K562 (cell line): ENCODE results near the gene ARHGAP30. TPM values are rescaled to one million over a fixed set of nuclear protein-coding genes. Genes with fewer than 3 reads are reported as not detected.

ENCODE experiments used
- ATAC-seq: fragments of 200-7000 bp; cut with Tn5 transposase; 3 replicates; pipeline ENCODE4 v1.9.1; 2020; ENCODE audit warnings: moderate library complexity
- BruUV-seq: library from RNA; stranded (reverse); fragments of 400-500 nt; replicated peaks from 2 replicates; lab custom pipeline; 2021; lab: Mats Ljungman, UMichigan
- CTCF ChIA-PET: fragments of 300-600 bp; formaldehyde crosslinking; extraction: SDS; loops from one replicate; lab custom pipeline; 2021; ENCODE audit warnings: low intra/inter-chr PET ratio; lab: Yijun Ruan, JAX
- POLR2A ChIA-PET: fragments of 300-600, 350-650 bp; sonication (Branson Sonifier 250); formaldehyde crosslinking; extraction: SDS; loops from one replicate; lab custom pipeline; 2021; ENCODE audit warnings: antibody characterized with exemption, inconsistent platforms; lab: Yijun Ruan, JAX
- DNase-seq, 4 experiments: peaks; one replicate each; pipeline versions ENCODE4 v3.0.0 to v3.0.0-alpha.2; 2011 to 2018; ENCODE audit warnings: low spot score in 3 of 4, mixed read lengths in 3 of 4; ENCODE audit errors: extremely low read depth in 1 of 4
- FAIRE-seq: peaks from 2 replicates; lab custom pipeline; 2011; peaks lifted over from hg19 to GRCh38; lab: Jason Lieb, UNC
- H2AFZ ChIP-seq: 2 replicates; pipeline ENCODE4 v1.6.0; 2011; ENCODE audit warnings: low read depth, low read length, control low read depth, inconsistent platforms
- H3K27ac ChIP-seq: fragments of 200-600 bp; 3 replicates; pipeline ENCODE4 v1.8.0; 2011; ENCODE audit warnings: low read depth, mild to moderate bottlenecking, control low read depth, inconsistent platforms, low read length, moderate library complexity, mixed read lengths; ENCODE audit errors: extremely low read depth
- H3K27me3 ChIP-seq, 2 experiments: fragments of 300-600 bp in 1 of 2; 2 replicates in 1 of 2; 3 replicates in 1 of 2; pipeline versions ENCODE4 v1.6.0 to v1.8.0; 2011; ENCODE audit warnings: inconsistent platforms in 2 of 2, low read length in 2 of 2, mild to moderate bottlenecking in 1 of 2, mixed read lengths in 1 of 2, moderate library complexity in 1 of 2; ENCODE audit not compliant: control insufficient read depth in 2 of 2, insufficient read depth in 2 of 2
- H3K36me3 ChIP-seq: fragments of 300-600 bp; 3 replicates; pipeline ENCODE4 v1.8.0; 2011; ENCODE audit warnings: mild to moderate bottlenecking, low read length, inconsistent platforms; ENCODE audit not compliant: control insufficient read depth, insufficient read depth
- H3K4me1 ChIP-seq, 2 experiments: fragments of 200-600 bp in 1 of 2; replicated peaks in 1 of 2; 2 replicates in 1 of 2; 3 replicates in 1 of 2; pipeline versions ENCODE4 v1.5.1 to v1.8.0; 2011; ENCODE audit warnings: inconsistent platforms in 2 of 2, low read length in 2 of 2, mild to moderate bottlenecking in 1 of 2, mixed read lengths in 1 of 2, moderate library complexity in 1 of 2; ENCODE audit not compliant: control insufficient read depth in 2 of 2, insufficient read depth in 2 of 2
- H3K4me2 ChIP-seq: 2 replicates; pipeline ENCODE4 v1.6.1; 2011; ENCODE audit warnings: low read length, control low read depth, inconsistent platforms, mixed read lengths; ENCODE audit not compliant: insufficient read depth
- H3K4me3 ChIP-seq: fragments of 200-600 bp; sonication (generic), shearing (Covaris generic); 2 replicates; pipeline ENCODE4 v1.5.1; 2016; ENCODE audit warnings: control low read depth, inconsistent platforms
- H3K79me2 ChIP-seq: fragments of 200-600 bp; 3 replicates; pipeline ENCODE4 v1.8.0; 2011; ENCODE audit warnings: low read length, inconsistent platforms; ENCODE audit not compliant: control insufficient read depth, insufficient read depth
- H3K9ac ChIP-seq, 2 experiments: 2 replicates each; pipeline versions ENCODE4 v1.6.0 to v1.6.1; 2011; ENCODE audit warnings: low read depth in 2 of 2, low read length in 2 of 2, control low read depth in 1 of 2, inconsistent platforms in 1 of 2, mild to moderate bottlenecking in 1 of 2, mixed read lengths in 1 of 2; ENCODE audit not compliant: insufficient read depth in 1 of 2
- H3K9me1 ChIP-seq: one replicate; pipeline ENCODE4 v1.6.0; 2011; ENCODE audit warnings: inconsistent platforms, mild to moderate bottlenecking, low read length, moderate library complexity; ENCODE audit not compliant: control insufficient read depth, insufficient read depth
- H3K9me3 ChIP-seq: replicated peaks from 2 replicates; pipeline ENCODE4 v1.5.1; 2011; ENCODE audit warnings: low read depth, low read length, inconsistent platforms; ENCODE audit not compliant: control insufficient read depth, insufficient read depth
- H4K20me1 ChIP-seq: replicated peaks from 2 replicates; pipeline ENCODE4 v1.6.1; 2011; ENCODE audit warnings: low read length, inconsistent platforms, mixed read lengths; ENCODE audit not compliant: control insufficient read depth, insufficient read depth
- ATF3 ChIP-seq, 2 experiments: fragments of 450-650 bp in 1 of 2; sonication (generic) in 1 of 2; formaldehyde crosslinking in 1 of 2; IDR thresholded peaks in 1 of 2; conservative IDR thresholded peaks in 1 of 2; 2 replicates each; pipeline versions ENCODE4 v1.6.1 to v1.8.1; 2016 to 2023; ENCODE audit warnings: mild to moderate bottlenecking in 2 of 2, moderate library complexity in 2 of 2, inconsistent platforms in 1 of 2, missing genetic modification reagents in 1 of 2
- CEBPG ChIP-seq, 3 experiments: fragments of 200-800 bp in 1 of 3; sonication (Bioruptor generic) in 1 of 3; sonication (generic) in 1 of 3; formaldehyde crosslinking in 1 of 3; IDR thresholded peaks in 2 of 3; conservative IDR thresholded peaks in 1 of 3; 2 replicates each; pipeline versions ENCODE4 v1.6.1 to v1.8.0; 2016 to 2022; ENCODE audit warnings: missing compliant biosample characterization in 2 of 3, missing genetic modification characterization in 2 of 3, mild to moderate bottlenecking in 1 of 3, missing genetic modification reagents in 1 of 3
- GTF2E2 ChIP-seq: fragments of 200-800 bp; sonication (Bioruptor generic); IDR thresholded peaks from 2 replicates; pipeline ENCODE4 v1.6.1; 2016; ENCODE audit warnings: missing genetic modification characterization, missing compliant biosample characterization
- NCOA6 ChIP-seq: fragments of 450-650 bp; IDR thresholded peaks from 2 replicates; pipeline ENCODE4 v1.6.1; 2017; ENCODE audit warnings: mild to moderate bottlenecking
- PCBP2 ChIP-seq: fragments of 200-400 bp; formaldehyde crosslinking; IDR thresholded peaks from 2 replicates; pipeline ENCODE4 v1.6.1; 2018; ENCODE audit warnings: low read length, low read depth, mild to moderate bottlenecking, moderate library complexity; ENCODE audit not compliant: poor library complexity, severe bottlenecking
- TAL1 ChIP-seq: fragments of 450-650 bp; IDR thresholded peaks from 2 replicates; pipeline ENCODE4 v1.6.1; 2016; ENCODE audit warnings: mild to moderate bottlenecking
- UBTF ChIP-seq, 2 experiments: IDR thresholded peaks; 2 replicates each; pipeline ENCODE4 v1.6.1; 2012; ENCODE audit warnings: improper control_type of control experiment in 2 of 2, low read depth in 2 of 2, low read length in 2 of 2, borderline replicate concordance in 1 of 2
- ZNF217 ChIP-seq: sonication (generic); formaldehyde crosslinking; IDR thresholded peaks from 2 replicates; pipeline ENCODE4 v1.8.0; 2022; ENCODE audit warnings: mild to moderate bottlenecking, missing genetic modification reagents
- ZNF347 ChIP-seq: fragments of 450-650 bp; formaldehyde crosslinking; IDR thresholded peaks from 2 replicates; pipeline ENCODE4 v1.4.0; 2020; ENCODE audit warnings: low read depth, mild to moderate bottlenecking, moderate library complexity
- ZNF395 ChIP-seq: fragments of 200-800 bp; sonication (Bioruptor generic); IDR thresholded peaks from 2 replicates; pipeline ENCODE4 v1.6.1; 2017; ENCODE audit warnings: missing genetic modification characterization, missing compliant biosample characterization
- ZNF512 ChIP-seq: IDR thresholded peaks from 2 replicates; pipeline ENCODE4 v1.6.1; 2016; ENCODE audit warnings: missing genetic modification characterization, missing compliant biosample characterization
- WGBS: fragments of 100-300 bp; shearing (Covaris generic); methylation state at CpG from one replicate; pipeline ENCODE4 v1.1.6; 2016; ENCODE audit warnings: low coverage, mixed read lengths; ENCODE audit not compliant: insufficient coverage; ENCODE audit errors: missing lambda C conversion rate; 5-methylcytosine and 5-hydroxymethylcytosine counted together
- in situ Hi-C: fragments of 300-500 bp; cut with MboI; formaldehyde crosslinking; loops from 4 replicates; pipeline ENCODE4 v1.15.0; 2018; ENCODE audit warnings: inconsistent platforms, mixed read lengths
- intact Hi-C: fragments of 100-400 bp; cut with micrococcal nuclease; formaldehyde crosslinking; loops from 2 replicates; pipeline ENCODE4 v1.14.2; 2022
- polyA plus RNA-seq, 8 experiments: library from polyadenylated mRNA; depleted of rRNA in 4 of 8; stranded (reverse) in 5 of 8; unstranded in 3 of 8; fragments of >200 nt; fragmentation: Nextera tagmentation in 2 of 8; fragmentation: Illumina TruSeq in 1 of 8; extraction: Ambion mirVana in 2 of 8; extraction: Trizol in 1 of 8; gene quantifications; 2 replicates each; pipeline versions ENCODE4 v1.2.1 to v1.2.3, GENCODE V29; 2011 to 2014; ENCODE audit warnings: inconsistent platforms in 1 of 8, missing spikeins in 1 of 8
- total RNA-seq, 7 experiments: library from RNA; depleted of rRNA in 6 of 7; stranded (reverse); fragments of >200 nt in 6 of 7; fragmentation: Illumina TruSeq in 2 of 7; extraction: Trizol in 2 of 7; gene quantifications; 2 replicates each; pipeline versions ENCODE4 v1.2.1 to v1.2.3, GENCODE V29; 2011 to 2021; ENCODE audit warnings: low replicate concordance in 1 of 7

The ARHGAP30 gene
- total and polyA plus RNA-seq, 9 of the 15 experiments (the other 6 are each of a cell fraction or from before 2014, with no cell fraction given): 0.01 to 0.73 (median 0.12) TPM

- TF ChIP-seq ZNF512 (tag) (no peak), GTF2E2 (tag) (no peak), ZNF217 (no peak), PCBP2 (no peak)
- TF ChIP-seq, all 486 proteins: peak for 0
Observed at GRCh38 chr1:161037661-161038522, 31.8 kb downstream of the ARHGAP30 start (continued).

- intact Hi-C loops: no loop called here
- POLR2A ChIA-PET: interaction anchor here (0.8 to 1.4 kb wide), 2 partner anchors 13 to 23 kb away, joined by 3 to 5 read pairs; partner anchors contain the start of gene F11R
- TF ChIP-seq ZNF395: no peak
- peak; percentile 91 for TF ChIP-seq ATF3 (IDR thresholded peaks at IDR 0.05)
- no peak for TF ChIP-seq ATF3 (CRISPR knock-in tag; conservative IDR thresholded peaks at IDR 0.05)
- TF ChIP-seq UBTF (IDR thresholded peaks at IDR 0.05; ENCODE audit: borderline replicate concordance in 1 of 2, low read depth in 2 of 2, low read length in 2 of 2): no peak
- peak; percentile 45 for TF ChIP-seq TAL1
- peak; percentile 85 for TF ChIP-seq CEBPG (CRISPR knock-in tag; IDR thresholded peaks at IDR 0.05)
- peak in 1 of 2 experiments; percentile 33; a peak in 1 of 4 replicates for TF ChIP-seq CEBPG (tag; conservative IDR thresholded peaks at IDR 0.05 in 1 of 2, IDR thresholded peaks at IDR 0.05 in 1 of 2)
- no peak for TF ChIP-seq ZNF347
- TF ChIP-seq NCOA6: no peak
Observed at GRCh38 chr1:161033751-161034150, 35.9 kb downstream of the ARHGAP30 start.

More at GRCh38 chr1:161033751-161034150, 35.9 kb downstream of the ARHGAP30 start:
- FAIRE-seq: no peak
- DNase-seq: peak in 2 of 4 experiments; percentile 47 to 57
- H3K4me3 ChIP-seq: no peak overlapping the region
- CTCF ChIA-PET: no interaction called here
- peaks cover 5% of the 10 kb centered on the region; the same call in 1 of the 3 replicates for H3K36me3 ChIP-seq
- in situ Hi-C loops: no loop called here
- no peaks in the 10 kb centered on the region for H3K27me3 ChIP-seq
- H3K9me3 ChIP-seq: no peaks in the 10 kb centered on the region
- H2AFZ ChIP-seq: no peak overlapping the region
- no TSS peak for BruUV-seq
- H3K9ac ChIP-seq: no peak overlapping the region
- ATAC-seq: peak; percentile 68
- H4K20me1 ChIP-seq: no peaks in the 10 kb centered on the region
- H3K9me1 ChIP-seq: no peaks in the 10 kb centered on the region
- peaks cover 3 to 13% of the 10 kb centered on the region in 2 experiments for H3K4me1 ChIP-seq
- no peak overlapping the region for H3K4me2 ChIP-seq
- H3K27ac ChIP-seq: no peak overlapping the region
- 28% methylated on average over 3 of the region's 3 CpGs for WGBS
- H3K79me2 ChIP-seq: no peaks in the 10 kb centered on the region
